Endodermal cell (in vitro differentiated cells): ENCODE measurements around the gene DGCR2. TPM values are rescaled to one million over a fixed set of nuclear protein-coding genes. Genes with fewer than 3 reads are reported as not detected.
"Not testable (repeated sequence)": the region's sequence is repeated elsewhere in the genome, so short reads cannot be mapped to it uniquely, and the experiment has no call there.

ENCODE experiments used
- DNase-seq: peaks from one replicate; pipeline ENCODE4 v3.0.0-alpha.2; 2017
- H3K27ac ChIP-seq: 2 replicates; pipeline ENCODE4 v1.5.1; 2013; ENCODE audit warnings: mild to moderate bottlenecking, low read depth, low read length, moderate library complexity
- H3K27me3 ChIP-seq: 2 replicates; pipeline ENCODE4 v1.6.1; 2013; ENCODE audit warnings: mild to moderate bottlenecking, low read length, moderate library complexity; ENCODE audit not compliant: insufficient read depth, control insufficient read depth, poor library complexity, severe bottlenecking
- H3K36me3 ChIP-seq: 2 replicates; pipeline ENCODE4 v1.7.0; 2013; ENCODE audit warnings: mild to moderate bottlenecking, low read length, moderate library complexity; ENCODE audit not compliant: control insufficient read depth, insufficient read depth
- H3K4me1 ChIP-seq: one replicate; pipeline ENCODE4 v1.7.0; 2013; ENCODE audit warnings: low read length; ENCODE audit not compliant: control insufficient read depth, insufficient read depth
- H3K4me3 ChIP-seq: 2 replicates; pipeline ENCODE4 v1.5.1; 2013; ENCODE audit warnings: mild to moderate bottlenecking, low read length, moderate library complexity
- H3K9ac ChIP-seq: 2 replicates; pipeline ENCODE4 v1.6.1; 2013; ENCODE audit warnings: mild to moderate bottlenecking, low read length, moderate library complexity; ENCODE audit not compliant: poor library complexity, severe bottlenecking; ENCODE audit errors: extremely low read depth
- H3K9me3 ChIP-seq: 2 replicates; pipeline ENCODE4 v1.6.1; 2013; ENCODE audit warnings: mild to moderate bottlenecking, low read length, moderate library complexity; ENCODE audit not compliant: control insufficient read depth
- H3K27ac Mint-ChIP-seq: 2 replicates; pipeline ENCODE4 v1.8.0; 2020; ENCODE audit warnings: mixed read lengths
- H3K27me3 Mint-ChIP-seq: 2 replicates; pipeline ENCODE4 v1.8.0; 2021; ENCODE audit warnings: mild to moderate bottlenecking, mixed read lengths; ENCODE audit not compliant: insufficient read depth
- H3K36me3 Mint-ChIP-seq: 2 replicates; pipeline ENCODE4 v1.8.0; 2020; ENCODE audit warnings: low read depth, mixed read lengths
- H3K4me1 Mint-ChIP-seq: 2 replicates; pipeline ENCODE4 v1.8.0; 2020; ENCODE audit warnings: mixed read lengths
- H3K4me3 Mint-ChIP-seq: 2 replicates; pipeline ENCODE4 v1.8.0; 2020; ENCODE audit warnings: mild to moderate bottlenecking, moderate library complexity, mixed read lengths
- H3K9me3 Mint-ChIP-seq: 2 replicates; pipeline ENCODE4 v1.8.0; 2020; ENCODE audit warnings: mild to moderate bottlenecking, mixed read lengths
- WGBS, 2 experiments: methylation state at CpG; one replicate each; pipeline versions ENCODE4 v1.1.5 to v1.1.7; 2013; ENCODE audit warnings: missing lambda C conversion rate in 2 of 2, mixed read lengths in 1 of 2; ENCODE audit not compliant: insufficient coverage in 1 of 2, insufficient read length in 1 of 2; 5-methylcytosine and 5-hydroxymethylcytosine counted together
- total RNA-seq, 2 donors: library from RNA; stranded (reverse); fragmentation: NEBNext Ultra II Directional in 1 of 2; extraction: Animal tissue kit (Norgen Biotek cat#: 25700) in 1 of 2; gene quantifications; 2 replicates in 1 of 2; 3 replicates in 1 of 2; pipeline ENCODE4 v1.2.1, GENCODE V29; 2021

The DGCR2 gene
- total RNA-seq, 2 donors from 2014 or later: 54.6 to 62.9 TPM

DNA sequence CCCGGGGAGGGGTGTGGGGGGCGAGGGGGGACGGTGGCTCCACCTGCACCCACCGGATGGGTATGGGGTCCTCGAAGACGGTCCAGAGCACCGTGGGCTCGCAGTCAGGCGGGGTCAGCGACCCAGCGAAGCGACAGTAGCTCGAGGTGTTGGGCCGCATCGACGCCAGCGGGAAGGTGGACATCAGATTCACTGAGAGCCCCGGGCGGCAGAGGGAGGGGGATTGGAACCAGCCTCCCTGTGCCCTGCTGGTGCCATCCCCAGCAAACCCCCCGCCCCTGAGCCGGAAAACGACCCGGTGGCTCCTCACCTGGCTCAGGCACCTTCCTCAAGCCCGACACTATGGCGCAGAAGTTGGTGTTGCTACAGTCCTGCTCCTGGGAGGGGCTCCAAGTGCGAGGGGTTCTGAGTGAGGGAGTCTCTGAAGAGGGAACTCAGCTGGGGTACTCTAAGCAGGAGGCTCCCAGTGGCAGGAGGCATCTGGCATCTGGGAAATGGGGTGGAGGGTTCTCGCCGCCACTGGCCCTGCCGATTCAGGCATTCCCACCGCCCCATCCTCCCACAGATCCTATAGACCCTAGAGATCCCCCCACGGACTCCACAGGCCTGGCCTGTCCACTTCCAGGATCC, 89.9 kb downstream of the DGCR2 start:
- H3K27ac ChIP-seq, H3K4me1 Mint-ChIP-seq, H3K36me3 Mint-ChIP-seq, H3K9me3 ChIP-seq, H3K9me3 Mint-ChIP-seq, H3K27ac Mint-ChIP-seq, H3K36me3 ChIP-seq, H3K9ac ChIP-seq, H3K4me1 ChIP-seq, H3K4me3 Mint-ChIP-seq, DNase-seq, H3K4me3 ChIP-seq: not testable (repeated sequence)
- peaks cover 33% of the 10 kb centered on the region for H3K27me3 ChIP-seq
- H3K27me3 Mint-ChIP-seq: peaks cover 46% of the 10 kb centered on the region
- 90% methylated on average over 17 of the region's 31 CpGs; no CpG with 5 or more reads in 1 of the 2 experiments for WGBS, 2 experiments

DNA sequence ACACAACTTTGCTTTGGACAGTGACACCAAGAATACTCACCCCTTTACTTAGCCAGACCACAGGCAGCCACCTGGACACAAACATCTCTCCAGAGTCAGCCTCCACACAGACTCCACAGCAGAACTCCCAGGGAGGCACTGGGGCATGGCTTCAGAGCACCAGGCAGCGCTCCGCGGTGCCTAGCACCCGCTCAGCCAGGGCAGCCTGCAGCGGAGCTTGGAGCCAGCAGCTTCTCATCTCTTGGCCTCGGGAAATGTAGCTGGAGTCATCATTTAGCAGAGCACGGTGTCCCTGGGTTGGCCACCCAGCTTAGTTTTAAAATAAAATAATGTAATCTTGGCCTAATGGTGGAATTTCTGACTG, 91.3 kb downstream of the DGCR2 start:
- H3K4me1 Mint-ChIP-seq, DNase-seq, H3K36me3 ChIP-seq, H3K4me1 ChIP-seq, H3K27ac Mint-ChIP-seq, H3K4me3 ChIP-seq, H3K36me3 Mint-ChIP-seq, H3K9ac ChIP-seq, H3K27ac ChIP-seq, H3K4me3 Mint-ChIP-seq, H3K9me3 ChIP-seq, H3K9me3 Mint-ChIP-seq: not testable (repeated sequence)
- WGBS, 2 experiments: 82% methylated on average over 5 of the region's 7 CpGs; no CpG with 5 or more reads in 1 of the 2 experiments
- H3K27me3 ChIP-seq: peaks cover 33% of the 10 kb centered on the region
- peaks cover 51% of the 10 kb centered on the region for H3K27me3 Mint-ChIP-seq

DNA sequence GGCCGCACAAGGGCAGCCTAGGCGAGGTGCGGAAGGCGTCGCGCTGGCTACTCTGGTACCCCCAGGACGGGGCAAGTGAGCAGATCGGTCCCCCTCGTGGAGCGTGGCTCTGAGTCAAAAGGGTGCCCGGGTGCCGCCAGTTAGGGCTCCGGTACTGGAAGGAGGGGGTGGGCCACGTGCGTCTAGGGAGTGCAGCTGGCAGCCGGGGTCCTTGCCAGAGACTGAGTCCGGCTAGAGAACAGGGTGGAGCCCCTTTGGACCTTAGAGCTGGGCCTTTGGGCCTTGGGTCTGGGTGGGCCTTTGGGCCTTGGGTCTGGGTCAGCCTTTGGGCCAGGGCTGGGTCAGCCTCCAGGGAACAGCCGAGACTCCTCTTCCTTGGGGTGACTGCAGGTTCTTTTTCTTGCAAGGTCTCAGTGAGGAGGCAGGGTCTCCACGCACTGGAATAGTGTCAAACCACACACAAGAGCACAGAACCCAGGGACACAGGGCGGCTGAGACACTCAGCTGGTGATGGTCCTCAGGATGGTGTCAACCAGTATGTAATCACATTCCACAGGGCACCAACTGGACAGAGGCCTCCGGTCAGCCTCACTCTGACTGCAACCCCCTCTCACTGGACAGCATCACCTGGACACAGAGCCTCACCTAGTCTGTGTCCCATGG, 91.9 kb downstream of the DGCR2 start:
- H3K27me3 Mint-ChIP-seq: peaks cover 51% of the 10 kb centered on the region
- WGBS, 2 experiments: 67 to 73% methylated on average over 5 to 18 of the region's 21 CpGs

DNA sequence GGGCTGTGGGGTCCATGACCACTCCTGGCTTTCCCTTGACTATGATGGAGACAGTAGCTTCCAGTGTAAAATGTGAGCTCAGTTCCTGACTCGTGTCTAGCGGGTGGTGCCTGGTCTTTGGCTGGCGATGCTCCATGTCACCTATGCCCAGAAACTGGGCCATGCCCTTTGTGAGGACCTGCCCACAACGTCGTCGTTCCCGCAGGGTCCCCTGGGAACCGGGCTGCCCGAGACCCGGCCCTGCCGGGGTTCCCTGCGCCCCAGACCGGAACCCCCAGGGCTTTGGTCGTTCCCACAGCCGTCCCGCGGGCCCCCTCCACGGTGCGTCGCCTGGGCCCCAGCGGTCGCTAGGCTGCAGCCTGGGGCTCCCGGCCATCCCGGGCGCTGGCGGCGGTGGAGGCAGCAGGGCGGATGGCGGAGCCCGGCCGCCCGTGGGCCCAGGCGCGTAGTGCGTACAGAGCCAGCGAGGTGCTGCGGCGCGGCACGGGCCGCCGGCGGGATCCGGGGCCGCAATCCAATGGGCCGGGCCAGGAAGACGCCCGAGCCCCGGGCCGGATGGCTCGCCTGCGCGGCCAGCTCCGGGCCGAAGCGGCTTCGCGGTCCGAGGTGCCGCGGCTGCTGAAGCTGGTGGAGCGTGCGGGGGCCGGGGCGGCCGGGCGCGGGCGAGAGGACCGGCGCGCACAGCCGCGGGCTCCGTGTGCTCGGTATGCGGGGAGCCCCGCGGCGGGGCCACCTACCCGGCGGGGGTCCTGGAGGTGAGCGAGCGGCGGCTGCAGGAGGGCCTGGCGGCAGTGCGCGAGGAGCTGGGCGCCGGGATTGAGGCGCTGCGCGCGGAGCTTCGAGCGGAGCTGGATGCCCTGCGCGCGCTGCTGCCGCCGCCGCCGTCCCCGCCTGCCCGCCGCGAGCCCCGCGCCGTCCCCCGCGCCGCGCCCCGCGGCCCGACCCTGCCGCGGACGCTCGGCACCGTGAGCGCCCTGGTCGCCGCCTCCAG, 92.8 kb downstream of the DGCR2 start:
- H3K27ac ChIP-seq, H3K36me3 Mint-ChIP-seq, H3K27ac Mint-ChIP-seq, H3K4me3 ChIP-seq, H3K4me1 Mint-ChIP-seq, H3K4me3 Mint-ChIP-seq, H3K9me3 ChIP-seq, H3K36me3 ChIP-seq, H3K4me1 ChIP-seq, H3K9ac ChIP-seq, H3K9me3 Mint-ChIP-seq: not testable (repeated sequence)
- H3K27me3 Mint-ChIP-seq: peaks cover 51% of the 10 kb centered on the region
- peaks cover 33% of the 10 kb centered on the region for H3K27me3 ChIP-seq
- peak; percentile 61 for DNase-seq
- WGBS, 2 experiments: 12% methylated on average over 90 of the region's 125 CpGs; no CpG with 5 or more reads in 1 of the 2 experiments

More for the DNA sequence above, 91.9 kb downstream of the DGCR2 start:
- H3K9me3 Mint-ChIP-seq, H3K9ac ChIP-seq, H3K27ac ChIP-seq, H3K36me3 Mint-ChIP-seq, H3K4me3 ChIP-seq, H3K4me1 ChIP-seq, H3K27ac Mint-ChIP-seq, H3K9me3 ChIP-seq, H3K4me3 Mint-ChIP-seq, H3K36me3 ChIP-seq, H3K4me1 Mint-ChIP-seq: not testable (repeated sequence)
- peak; percentile 51 for DNase-seq
- peaks cover 33% of the 10 kb centered on the region for H3K27me3 ChIP-seq

DNA sequence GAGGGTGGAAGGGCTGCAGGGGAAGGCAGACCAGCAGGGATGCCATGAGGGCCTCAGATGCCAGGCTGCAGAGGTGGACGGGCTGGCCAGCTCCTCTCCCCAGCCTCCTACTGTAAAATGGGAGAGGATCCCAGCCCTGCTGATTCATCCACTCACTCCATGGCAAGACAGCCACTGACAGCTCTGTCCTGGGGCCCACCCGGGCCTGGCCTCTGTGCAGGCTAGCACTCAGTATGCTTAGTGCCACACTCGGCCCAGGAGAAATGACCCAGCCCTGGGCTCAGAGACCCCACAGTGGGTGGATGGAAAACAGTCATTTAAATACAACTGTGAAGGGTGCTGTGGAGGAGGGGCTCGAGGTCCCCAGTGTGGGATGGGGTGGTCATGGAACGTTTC, 94.2 kb downstream of the DGCR2 start:
- 84 to 100% methylated on average over 1 to 4 of the region's 5 CpGs for WGBS, 2 experiments
- not testable (repeated sequence) for H3K9me3 ChIP-seq, DNase-seq, H3K4me1 Mint-ChIP-seq, H3K36me3 Mint-ChIP-seq, H3K27ac ChIP-seq, H3K4me3 ChIP-seq, H3K27ac Mint-ChIP-seq, H3K9ac ChIP-seq, H3K4me3 Mint-ChIP-seq, H3K4me1 ChIP-seq, H3K36me3 ChIP-seq, H3K9me3 Mint-ChIP-seq
- H3K27me3 ChIP-seq: peaks cover 33% of the 10 kb centered on the region
- peaks cover 49% of the 10 kb centered on the region for H3K27me3 Mint-ChIP-seq

DNA sequence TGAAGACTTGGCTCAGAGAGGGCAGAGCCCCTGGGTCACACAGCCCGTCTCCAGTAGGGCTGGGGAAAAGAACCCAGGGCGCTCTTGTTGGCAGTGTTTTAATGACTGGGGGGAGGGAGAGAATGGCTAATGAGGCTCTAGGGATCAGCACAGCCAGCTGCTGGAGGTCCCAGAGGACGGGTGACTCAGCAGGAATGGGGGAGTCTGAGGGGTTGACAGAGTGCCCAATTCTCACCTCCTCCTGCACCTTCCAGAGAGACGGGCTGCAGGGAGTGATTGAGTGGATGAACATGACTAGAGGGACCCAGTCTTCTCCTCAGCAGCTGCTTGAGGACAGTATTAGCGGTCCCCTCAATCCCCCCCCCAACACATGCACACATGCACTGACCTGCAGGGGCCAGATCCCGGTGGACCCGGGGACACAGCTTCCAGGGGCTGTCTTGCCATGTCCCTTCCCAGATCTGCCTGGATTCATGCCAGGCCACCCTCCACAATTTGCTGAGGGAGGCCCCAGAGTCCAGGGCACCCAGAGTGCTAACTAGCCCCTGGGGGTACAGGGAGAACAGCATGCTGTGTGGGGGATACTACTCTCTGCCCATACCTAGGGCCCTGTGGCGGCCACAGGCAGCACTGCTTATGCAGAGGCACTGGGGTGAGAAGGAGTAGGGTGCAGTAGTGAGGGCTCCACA, 94.7 kb downstream of the DGCR2 start:
- H3K4me1 Mint-ChIP-seq, H3K36me3 ChIP-seq, H3K36me3 Mint-ChIP-seq, H3K4me3 ChIP-seq, H3K4me3 Mint-ChIP-seq, DNase-seq, H3K9me3 Mint-ChIP-seq, H3K4me1 ChIP-seq, H3K9me3 ChIP-seq, H3K27ac ChIP-seq, H3K27ac Mint-ChIP-seq, H3K9ac ChIP-seq: not testable (repeated sequence)
- H3K27me3 ChIP-seq: peaks cover 33% of the 10 kb centered on the region
- peaks cover 43% of the 10 kb centered on the region for H3K27me3 Mint-ChIP-seq
- WGBS, 2 experiments: 75% methylated on average over 5 of the region's 8 CpGs; no CpG with 5 or more reads in 1 of the 2 experiments
